Thymus (tissue), 11 donors: ENCODE data around the gene ARHGAP6. TPM values are rescaled to one million over a fixed set of nuclear protein-coding genes. Genes with fewer than 3 reads are reported as not detected.
"Not testable (repeated sequence)": the region's sequence is repeated elsewhere in the genome, so short reads cannot be mapped to it uniquely, and the experiment has no call there.

Source experiments
- DNase-seq, 9 donors: peaks; one replicate each; pipeline ENCODE4 v3.0.0-alpha.2; 2013; ENCODE audit warnings: low spot score in 9 of 9, low read depth in 6 of 9, missing footprints in 1 of 9
- H3K27ac ChIP-seq, 2 donors: one replicate each; pipeline ENCODE4 v1.5.1; 2013; ENCODE audit warnings: control low read depth in 1 of 2, low read depth in 1 of 2, low read length in 1 of 2, mild to moderate bottlenecking in 1 of 2, moderate library complexity in 1 of 2
- H3K27me3 ChIP-seq, 2 donors: one replicate each; pipeline ENCODE4 v1.5.1; 2013; ENCODE audit warnings: low read length in 1 of 2; ENCODE audit not compliant: control insufficient read depth in 2 of 2, insufficient read depth in 1 of 2
- H3K36me3 ChIP-seq, 2 donors: one replicate each; pipeline ENCODE4 v1.5.1; 2013; ENCODE audit warnings: low read length in 1 of 2, mild to moderate bottlenecking in 1 of 2, moderate library complexity in 1 of 2; ENCODE audit not compliant: control insufficient read depth in 2 of 2, insufficient read depth in 2 of 2
- H3K4me1 ChIP-seq, 2 donors: one replicate each; pipeline ENCODE4 v1.5.1; 2013; ENCODE audit warnings: low read length in 2 of 2; ENCODE audit not compliant: control insufficient read depth in 2 of 2, insufficient read depth in 2 of 2
- H3K4me3 ChIP-seq, 2 donors: one replicate each; pipeline ENCODE4 v1.5.1; 2013; ENCODE audit warnings: low read length in 2 of 2, control low read depth in 1 of 2, mild to moderate bottlenecking in 1 of 2
- H3K9me3 ChIP-seq, 2 donors: one replicate each; pipeline ENCODE4 v1.5.1; 2013; ENCODE audit warnings: low read length in 1 of 2, mild to moderate bottlenecking in 1 of 2; ENCODE audit not compliant: control insufficient read depth in 2 of 2, insufficient read depth in 1 of 2
- WGBS: extraction: QIAGEN DNeasy Blood & Tissue Kit; methylation state at CpG from one replicate; pipeline ENCODE4 v1.1.7; 2013; 5-methylcytosine and 5-hydroxymethylcytosine counted together
- polyA plus RNA-seq: library from polyadenylated mRNA; stranded (reverse); fragments of 200-250 nt; gene quantifications from one replicate; pipeline ENCODE4 v1.2.3, GENCODE V29; 2013
- total RNA-seq: library from RNA; stranded (reverse); fragments of 120-200 nt; gene quantifications from one replicate; pipeline ENCODE4 v1.2.4, GENCODE V29; 2013
- donor health status: healthy.

ARHGAP6 gene
- total and polyA plus RNA-seq, 2 donors: 0.71 to 2.3 TPM

DNA sequence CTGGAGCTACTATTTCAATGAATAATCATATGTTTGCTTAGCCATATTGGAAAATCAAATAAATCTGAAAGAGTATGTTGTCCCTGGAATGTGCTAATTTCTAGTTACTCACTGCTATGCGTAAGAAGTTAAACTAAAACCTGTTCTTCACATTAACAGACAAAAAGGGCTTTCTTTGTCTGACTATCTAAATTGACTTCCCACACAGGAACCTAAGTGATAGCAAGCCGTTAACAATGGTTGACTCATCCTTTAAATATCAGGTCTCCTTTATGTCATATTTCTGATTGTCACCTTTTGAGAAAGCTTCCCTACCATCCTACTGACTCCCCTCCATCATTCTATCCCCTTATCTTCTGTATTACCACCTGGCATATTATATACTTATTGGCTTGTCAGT lies 291.1 kb downstream of the ARHGAP6 start:
- H3K27me3 ChIP-seq: no peaks in the 10 kb centered on the region
- 95% methylated on average over 2 of the region's 2 CpGs for whole genome bisulfite sequencing

DNA sequence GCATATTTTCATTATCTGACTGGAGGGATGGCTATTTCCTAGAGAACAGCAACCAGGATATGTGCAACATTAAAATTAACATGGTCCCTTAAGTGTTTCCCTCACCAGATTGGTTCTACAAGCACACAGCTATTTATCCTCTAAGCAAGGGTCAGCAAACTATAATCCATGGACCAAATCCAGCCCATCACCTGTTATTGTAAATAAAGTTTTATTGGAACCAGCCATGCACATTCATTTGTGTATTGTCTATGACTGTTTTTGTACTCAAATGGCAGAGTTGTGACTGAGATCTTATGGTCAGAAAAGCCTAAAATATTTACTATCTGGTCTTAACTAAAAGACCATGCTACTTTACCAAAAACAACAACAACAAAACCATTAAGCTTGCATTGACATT lies 294.6 kb downstream of the ARHGAP6 start:
- H3K4me3 ChIP-seq: no peak overlapping the region
- H3K36me3 ChIP-seq: no peaks in the 10 kb centered on the region
- no peak overlapping the region for H3K27ac ChIP-seq
- no peaks in the 10 kb centered on the region for H3K9me3 ChIP-seq
- no peaks in the 10 kb centered on the region for H3K4me1 ChIP-seq
- H3K27me3 ChIP-seq: no peaks in the 10 kb centered on the region
- DNase-seq: no peak

More for the DNA sequence above, 291.1 kb downstream of the ARHGAP6 start:
- Histone ChIP-seq H3K27ac (no peak overlapping the region), H3K9me3 (no peaks in the 10 kb centered on the region), H3K4me1 (no peaks in the 10 kb centered on the region), H3K4me3 (no peak overlapping the region), H3K36me3 (no peaks in the 10 kb centered on the region)
- no peak for DNase-seq

DNA sequence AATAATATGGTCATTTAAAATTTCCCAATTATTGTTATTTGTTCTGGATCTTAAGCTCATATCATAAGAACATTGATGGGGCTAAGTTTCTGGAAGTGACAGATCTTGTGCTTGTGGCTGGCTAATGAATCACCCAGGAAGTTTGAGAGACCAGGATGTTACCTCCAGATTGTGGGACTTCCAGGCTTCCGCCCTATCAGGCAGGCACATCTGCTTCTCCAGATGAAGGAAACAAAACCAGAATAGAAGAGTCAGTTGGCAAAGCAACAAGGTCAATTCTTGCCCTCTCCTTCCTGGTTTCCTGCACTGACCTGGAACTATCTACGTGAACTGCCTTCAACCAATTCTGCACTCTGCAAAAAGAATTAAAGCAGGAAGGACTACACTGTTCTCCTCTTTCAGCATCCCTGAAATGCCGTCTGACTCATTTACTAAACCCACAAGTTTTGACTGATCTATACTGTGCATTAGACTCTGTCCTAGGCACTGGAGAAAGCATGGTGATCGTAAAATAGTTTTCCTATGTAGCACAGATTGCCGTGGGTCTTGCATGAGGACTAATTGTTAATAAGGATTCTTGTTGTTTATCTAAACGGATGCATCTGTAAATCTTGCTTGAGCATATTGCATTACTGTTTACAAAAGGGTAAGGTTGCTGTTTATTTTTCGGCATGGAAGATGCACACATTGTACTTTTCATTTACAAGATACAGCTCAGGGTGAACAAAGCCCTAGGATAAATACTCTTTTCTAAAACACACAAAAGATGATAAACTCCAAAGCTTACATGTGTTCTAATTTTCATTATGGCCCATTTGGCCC lies 297.9 kb downstream of the ARHGAP6 start:
- no peaks in the 10 kb centered on the region for H3K36me3 ChIP-seq
- H3K27ac ChIP-seq: no peak overlapping the region
- WGBS: 90% methylated on average over 7 of the region's 7 CpGs
- H3K27me3 ChIP-seq: no peaks in the 10 kb centered on the region
- H3K9me3 ChIP-seq: no peaks in the 10 kb centered on the region
- no peaks in the 10 kb centered on the region for H3K4me1 ChIP-seq
- H3K4me3 ChIP-seq: no peak overlapping the region
- DNase-seq: no peak

DNA sequence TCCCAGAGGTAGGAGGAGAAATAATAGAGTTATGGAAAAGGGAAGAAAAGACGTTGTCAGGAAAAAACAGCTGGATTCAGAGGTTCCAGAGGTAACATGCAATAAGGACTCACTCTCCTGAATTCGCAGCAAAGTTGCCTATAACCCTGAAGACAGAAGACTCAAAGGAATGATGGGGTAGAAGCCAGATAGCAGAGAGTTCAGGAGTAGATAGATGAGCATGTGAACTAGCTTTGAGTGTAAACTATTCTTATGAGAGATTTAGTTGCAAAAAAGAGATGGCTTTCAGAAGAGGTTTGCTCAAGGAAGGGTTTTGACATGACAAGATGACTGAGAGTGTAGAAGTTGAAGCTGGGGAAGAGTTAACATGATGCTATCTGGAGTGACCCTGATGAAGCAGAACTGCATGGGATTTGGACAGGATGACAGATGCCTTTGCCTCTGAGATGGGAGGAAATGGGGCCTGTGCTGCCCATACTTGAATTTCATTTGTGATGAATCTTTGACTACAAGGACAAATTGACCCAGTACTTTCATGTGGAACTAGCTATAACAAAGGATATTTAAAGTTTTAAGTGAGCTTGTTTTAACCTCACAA lies 298.6 kb downstream of the ARHGAP6 start:
- no peaks in the 10 kb centered on the region for H3K4me1 ChIP-seq
- 88% methylated on average over 2 of the region's 2 CpGs for WGBS
- no peak overlapping the region for H3K27ac ChIP-seq
- H3K36me3 ChIP-seq: no peaks in the 10 kb centered on the region
- H3K4me3 ChIP-seq: no peak overlapping the region
- DNase-seq: no peak
- no peaks in the 10 kb centered on the region for H3K27me3 ChIP-seq
- H3K9me3 ChIP-seq: no peaks in the 10 kb centered on the region

DNA sequence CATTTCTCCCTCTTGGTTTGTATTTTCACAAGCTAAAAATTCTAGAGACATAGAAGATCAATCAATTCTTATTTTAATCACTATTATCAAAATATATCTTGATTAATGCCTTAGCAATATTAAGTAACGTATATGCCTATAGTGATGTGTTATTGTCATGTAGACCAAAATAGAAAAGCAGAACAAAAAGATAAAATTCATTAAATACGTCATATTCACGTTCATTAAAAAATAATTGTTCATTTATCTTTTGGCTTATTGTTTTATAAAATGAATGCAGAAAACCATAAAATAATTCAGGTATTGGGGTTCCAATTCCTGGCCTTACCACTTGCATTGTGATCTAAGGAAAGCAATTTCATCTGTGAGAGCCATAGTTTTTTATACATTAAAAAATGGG lies 300.3 kb downstream of the ARHGAP6 start:
- no peaks in the 10 kb centered on the region for H3K4me1 ChIP-seq
- no peaks in the 10 kb centered on the region for H3K27me3 ChIP-seq
- H3K36me3 ChIP-seq: no peaks in the 10 kb centered on the region
- H3K27ac ChIP-seq: no peak overlapping the region
- no peak overlapping the region for H3K4me3 ChIP-seq
- no peak for DNase-seq
- H3K9me3 ChIP-seq: no peaks in the 10 kb centered on the region
- 97% methylated on average over 3 of the region's 3 CpGs for WGBS

DNA sequence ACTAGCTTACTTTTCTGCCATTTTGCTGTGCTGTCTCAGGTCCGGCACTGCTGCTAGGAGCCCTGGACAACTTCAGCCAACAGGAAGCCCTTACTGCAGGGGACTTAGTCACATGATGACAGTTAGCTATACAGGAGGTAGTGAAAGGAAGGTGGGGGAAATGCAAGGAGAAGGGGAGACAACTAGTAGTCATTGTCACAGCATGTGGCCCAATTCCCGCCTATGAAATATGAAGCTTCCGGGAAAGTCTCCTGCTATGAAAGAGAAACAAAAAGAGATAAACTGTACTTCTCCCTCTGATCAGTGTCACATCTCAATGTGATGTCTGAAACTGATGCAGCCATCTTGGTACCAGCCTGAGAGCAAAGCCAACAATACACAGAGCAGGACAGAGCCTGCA lies 300.9 kb downstream of the ARHGAP6 start:
- no peaks in the 10 kb centered on the region for H3K9me3 ChIP-seq
- H3K27ac ChIP-seq: no peak overlapping the region
- WGBS: 98% methylated on average over 3 of the region's 3 CpGs
- H3K4me3 ChIP-seq: no peak overlapping the region
- no peak for DNase-seq
- no peaks in the 10 kb centered on the region for H3K27me3 ChIP-seq
- no peaks in the 10 kb centered on the region for H3K4me1 ChIP-seq
- no peaks in the 10 kb centered on the region for H3K36me3 ChIP-seq

DNA sequence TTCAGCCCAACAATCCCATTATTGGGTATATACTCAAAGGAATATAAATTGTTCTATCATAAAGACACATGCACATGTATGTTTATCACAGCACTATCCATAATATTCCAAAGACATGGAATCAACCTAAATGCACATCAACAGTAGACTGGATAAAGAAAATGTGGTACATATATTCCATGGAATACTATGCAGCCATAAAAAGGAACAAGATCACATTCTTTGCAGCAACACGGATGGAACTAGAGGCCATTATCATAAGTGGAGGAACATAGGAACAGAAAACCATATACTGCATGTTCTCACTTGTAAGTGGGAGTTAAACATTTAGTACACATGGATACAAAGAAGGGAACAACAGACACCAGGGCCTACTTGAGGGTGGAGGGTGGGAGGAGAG lies 301.9 kb downstream of the ARHGAP6 start:
- DNase-seq: not testable (repeated sequence)

DNA sequence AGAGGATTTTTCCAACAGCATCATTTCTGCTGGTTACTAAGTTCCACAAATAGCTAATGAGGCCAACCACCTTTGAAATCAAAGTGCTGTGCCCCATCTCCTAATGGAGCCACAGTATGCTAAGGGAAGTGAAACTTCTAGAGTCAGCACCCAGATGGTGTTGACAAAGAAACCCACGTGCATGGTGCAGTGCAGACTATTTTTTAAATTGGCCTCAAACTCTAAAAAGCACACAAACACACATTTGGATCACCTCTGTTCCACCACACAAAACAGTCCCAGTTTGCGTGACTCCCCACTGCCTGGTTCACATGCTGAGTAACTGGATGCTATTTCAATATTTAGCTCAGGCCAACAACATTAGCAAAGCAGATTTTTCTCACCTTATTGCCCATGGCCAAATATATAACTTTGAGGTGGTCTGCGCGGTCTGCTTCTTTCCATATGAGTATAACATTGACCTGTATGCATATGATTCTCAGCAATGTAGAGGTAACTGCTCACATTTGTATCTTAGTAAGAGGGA lies 302.6 kb downstream of the ARHGAP6 start:
- Histone ChIP-seq H3K4me1 (no peaks in the 10 kb centered on the region), H3K4me3 (no peak overlapping the region), H3K27me3 (no peaks in the 10 kb centered on the region), H3K36me3 (no peaks in the 10 kb centered on the region), H3K27ac (no peak overlapping the region), H3K9me3 (no peaks in the 10 kb centered on the region)
- DNase-seq: no peak
- WGBS: 64% methylated on average over 4 of the region's 4 CpGs

More for the DNA sequence above, 301.9 kb downstream of the ARHGAP6 start:
- 96% methylated on average over 1 of the region's 1 CpG for WGBS
- not testable (repeated sequence) for H3K36me3 ChIP-seq, H3K4me3 ChIP-seq, H3K4me1 ChIP-seq, H3K27ac ChIP-seq, H3K27me3 ChIP-seq, H3K9me3 ChIP-seq

DNA sequence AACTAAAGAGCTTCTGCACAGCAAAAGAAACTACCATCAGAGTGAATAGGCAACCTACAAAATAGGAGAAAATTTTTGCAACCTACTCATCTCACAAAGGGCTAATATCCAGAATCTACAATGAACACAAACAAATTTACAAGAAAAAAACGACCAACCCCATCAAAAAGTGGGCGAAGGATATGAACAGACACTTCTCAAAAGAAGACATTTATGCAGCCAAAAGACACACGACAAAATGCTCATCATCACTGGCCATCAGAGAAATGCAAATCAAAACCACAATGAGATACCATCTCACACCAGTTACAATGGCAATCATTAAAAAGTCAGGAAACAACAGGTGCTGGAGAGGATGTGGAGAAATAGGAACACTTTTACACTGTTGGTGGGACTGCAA lies 304.1 kb downstream of the ARHGAP6 start:
- not testable (repeated sequence) for H3K4me1 ChIP-seq, DNase-seq, H3K36me3 ChIP-seq, H3K27me3 ChIP-seq, H3K9me3 ChIP-seq, H3K4me3 ChIP-seq, H3K27ac ChIP-seq
- WGBS: 93% methylated on average over 3 of the region's 3 CpGs
